Prostate gland (tissue), 2 donors: ENCODE measurements around the gene REEP3.

Experiments
- POLR2AphosphoS5 ChIP-seq: sonication (generic); formaldehyde crosslinking; IDR thresholded peaks from one replicate; pipeline ENCODE4 v1.6.1; 2017; ENCODE audit warnings: antibody characterized with exemption
- TF ChIP-seq, protein P1 (sequence below), 4 experiments: fragments of 200-600 bp in 2 of 4; fragments of 450-650 bp in 2 of 4; sonication (generic) in 2 of 4; IDR thresholded peaks; 1 replicate in 3 of 4; 2 replicates in 1 of 4; pipeline ENCODE4 v1.5.1; 2016 to 2019; ENCODE audit warnings: antibody characterized with exemption in 4 of 4, mild to moderate bottlenecking in 2 of 4, moderate library complexity in 2 of 4

DNA sequence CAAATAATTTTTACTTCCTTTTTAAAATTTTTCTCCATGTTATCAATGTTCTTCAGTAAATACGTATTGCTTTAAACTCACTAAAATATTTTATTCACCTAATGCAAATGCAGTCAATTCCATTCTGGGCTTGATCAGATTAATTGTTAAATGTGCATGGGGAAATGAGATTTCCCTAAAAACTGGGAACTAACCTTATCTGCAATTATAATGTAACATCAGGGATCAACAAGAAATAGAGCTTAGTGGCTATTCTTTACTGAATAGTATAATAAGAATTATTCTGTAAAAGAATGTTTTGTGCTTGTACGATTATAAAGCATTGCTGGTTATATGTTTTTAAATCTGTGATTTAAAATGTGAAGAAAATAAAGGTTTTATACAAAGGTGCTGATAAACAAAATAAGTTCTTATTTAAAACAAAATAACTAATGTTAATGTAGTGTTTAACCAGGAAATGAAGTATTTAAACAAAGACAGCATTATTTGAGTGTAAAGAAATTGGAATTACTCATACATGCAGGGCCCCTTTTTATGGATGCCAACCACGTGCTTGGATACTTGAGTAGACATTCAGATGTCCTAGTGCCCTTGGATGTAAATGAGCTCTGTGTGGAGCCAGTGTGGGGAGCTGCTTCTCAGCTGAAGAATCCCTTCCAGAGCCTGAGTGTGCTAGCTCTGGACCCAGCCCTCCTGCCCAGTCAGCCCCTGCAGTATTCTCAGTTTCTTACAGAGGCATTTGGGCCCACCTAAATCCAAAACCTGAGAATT, 84.2 kb downstream of the REEP3 start:
- TF ChIP-seq, protein P1, sequence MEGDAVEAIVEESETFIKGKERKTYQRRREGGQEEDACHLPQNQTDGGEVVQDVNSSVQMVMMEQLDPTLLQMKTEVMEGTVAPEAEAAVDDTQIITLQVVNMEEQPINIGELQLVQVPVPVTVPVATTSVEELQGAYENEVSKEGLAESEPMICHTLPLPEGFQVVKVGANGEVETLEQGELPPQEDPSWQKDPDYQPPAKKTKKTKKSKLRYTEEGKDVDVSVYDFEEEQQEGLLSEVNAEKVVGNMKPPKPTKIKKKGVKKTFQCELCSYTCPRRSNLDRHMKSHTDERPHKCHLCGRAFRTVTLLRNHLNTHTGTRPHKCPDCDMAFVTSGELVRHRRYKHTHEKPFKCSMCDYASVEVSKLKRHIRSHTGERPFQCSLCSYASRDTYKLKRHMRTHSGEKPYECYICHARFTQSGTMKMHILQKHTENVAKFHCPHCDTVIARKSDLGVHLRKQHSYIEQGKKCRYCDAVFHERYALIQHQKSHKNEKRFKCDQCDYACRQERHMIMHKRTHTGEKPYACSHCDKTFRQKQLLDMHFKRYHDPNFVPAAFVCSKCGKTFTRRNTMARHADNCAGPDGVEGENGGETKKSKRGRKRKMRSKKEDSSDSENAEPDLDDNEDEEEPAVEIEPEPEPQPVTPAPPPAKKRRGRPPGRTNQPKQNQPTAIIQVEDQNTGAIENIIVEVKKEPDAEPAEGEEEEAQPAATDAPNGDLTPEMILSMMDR (IDR thresholded peaks at IDR 0.05): no peak
- no peak for TF ChIP-seq POLR2AphosphoS5
